Neuronal stem cell (in vitro differentiated cells): ENCODE data around the gene TRIM45.

ENCODE experiments used
- DNase-seq: peaks from one replicate; pipeline ENCODE4 v3.0.0-alpha.2; 2013; ENCODE audit warnings: low spot score
- H2AFZ ChIP-seq: one replicate; pipeline ENCODE4 v1.6.1; 2013; ENCODE audit warnings: mild to moderate bottlenecking, low read length, inconsistent platforms
- H2AK5ac ChIP-seq: 2 replicates; pipeline ENCODE4 v1.6.1; 2013; ENCODE audit warnings: low read depth, mild to moderate bottlenecking, inconsistent platforms, low read length, moderate library complexity, mixed read lengths
- H2BK120ac ChIP-seq: 2 replicates; pipeline ENCODE4 v1.6.1; 2013; ENCODE audit warnings: low read depth, mild to moderate bottlenecking, inconsistent platforms, low read length, moderate library complexity, mixed read lengths
- H2BK12ac ChIP-seq: one replicate; pipeline ENCODE4 v1.6.1; 2013; ENCODE audit warnings: low read length, inconsistent platforms
- H2BK15ac ChIP-seq: 2 replicates; pipeline ENCODE4 v1.6.1; 2013; ENCODE audit warnings: mild to moderate bottlenecking, low read length, inconsistent platforms, mixed read lengths
- H2BK5ac ChIP-seq: one replicate; pipeline ENCODE4 v1.6.1; 2013; ENCODE audit warnings: inconsistent platforms, mild to moderate bottlenecking, low read length, moderate library complexity
- H3K14ac ChIP-seq: one replicate; pipeline ENCODE4 v1.6.1; 2013; ENCODE audit warnings: low read length, inconsistent platforms
- H3K18ac ChIP-seq: 2 replicates; pipeline ENCODE4 v1.6.1; 2013; ENCODE audit warnings: low read length, inconsistent platforms
- H3K23ac ChIP-seq: 2 replicates; pipeline ENCODE4 v1.6.1; 2013; ENCODE audit warnings: low read depth, mild to moderate bottlenecking, mixed read lengths, low read length, inconsistent platforms; ENCODE audit not compliant: poor library complexity
- H3K27ac ChIP-seq: replicated peaks from 3 replicates; pipeline ENCODE4 v1.5.1; 2013; ENCODE audit warnings: low read length, inconsistent platforms
- H3K27me3 ChIP-seq, 3 experiments: 2 replicates each; pipeline ENCODE4 v1.6.1; 2013; ENCODE audit warnings: low read length in 3 of 3, mild to moderate bottlenecking in 2 of 3, inconsistent platforms in 1 of 3, low read depth in 1 of 3, mixed read lengths in 1 of 3, moderate library complexity in 1 of 3; ENCODE audit not compliant: control insufficient read depth in 3 of 3, insufficient read depth in 3 of 3
- H3K36me3 ChIP-seq, 2 donors: replicated peaks in 1 of 2; 2 replicates each; pipeline ENCODE4 v1.6.1; 2013; ENCODE audit warnings: low read length in 2 of 2; ENCODE audit not compliant: control insufficient read depth in 2 of 2, insufficient read depth in 2 of 2
- H3K4ac ChIP-seq: 2 replicates; pipeline ENCODE4 v1.6.1; 2013; ENCODE audit warnings: inconsistent platforms, mild to moderate bottlenecking, low read length, moderate library complexity
- H3K4me1 ChIP-seq, 2 donors: 1 replicate in 1 of 2; 2 replicates in 1 of 2; pipeline ENCODE4 v1.6.1; 2013; ENCODE audit warnings: low read length in 2 of 2, low read depth in 1 of 2; ENCODE audit not compliant: control insufficient read depth in 2 of 2, insufficient read depth in 1 of 2
- H3K4me2 ChIP-seq: one replicate; pipeline ENCODE4 v1.6.1; 2013; ENCODE audit warnings: mild to moderate bottlenecking, low read length, inconsistent platforms; ENCODE audit not compliant: insufficient read depth, poor library complexity, severe bottlenecking
- H3K4me3 ChIP-seq, 2 donors: 2 replicates each; pipeline ENCODE4 v1.5.1; 2013; ENCODE audit warnings: low read length in 2 of 2, mild to moderate bottlenecking in 2 of 2, inconsistent platforms in 1 of 2, moderate library complexity in 1 of 2
- H3K79me1 ChIP-seq: one replicate; pipeline ENCODE4 v1.6.1; 2013; ENCODE audit warnings: low read depth, mild to moderate bottlenecking, inconsistent platforms, low read length, moderate library complexity
- H3K9ac ChIP-seq: one replicate; pipeline ENCODE4 v1.6.1; 2013; ENCODE audit warnings: mild to moderate bottlenecking, low read depth, low read length, inconsistent platforms; ENCODE audit not compliant: poor library complexity
- H3K9me3 ChIP-seq, 2 donors: replicated peaks in 1 of 2; 2 replicates each; pipeline versions ENCODE3 to v1.6.1; 2013; ENCODE audit warnings: low read length in 2 of 2, mild to moderate bottlenecking in 2 of 2, inconsistent platforms in 1 of 2, low read depth in 1 of 2, mixed read lengths in 1 of 2, moderate library complexity in 1 of 2; ENCODE audit not compliant: control insufficient read depth in 2 of 2, insufficient read depth in 1 of 2
- H4K8ac ChIP-seq: one replicate; pipeline ENCODE4 v1.6.1; 2013; ENCODE audit warnings: low read depth, mild to moderate bottlenecking, inconsistent platforms, low read length, moderate library complexity
- H4K91ac ChIP-seq: one replicate; pipeline ENCODE4 v1.6.1; 2013; ENCODE audit warnings: low read length, low read depth, mild to moderate bottlenecking, inconsistent platforms; ENCODE audit not compliant: poor library complexity
- WGBS, 2 donors: extraction: QIAGEN DNeasy Blood & Tissue Kit; methylation state at CpG; one replicate each; pipeline ENCODE4 v1.1.7; 2013; ENCODE audit warnings: missing lambda C conversion rate in 2 of 2, mixed read lengths in 1 of 2; ENCODE audit not compliant: insufficient read length in 2 of 2, insufficient replicate concordance in 1 of 2; ENCODE audit errors: extremely low coverage in 2 of 2; 5-methylcytosine and 5-hydroxymethylcytosine counted together

The TRIM45 gene

GRCh38 chr1:117146072-117146471 is 24.5 kb upstream of the TRIM45 start:
- Histone ChIP-seq H2AK5ac (no peak overlapping the region), H3K23ac (no peak overlapping the region), H3K18ac (no peak overlapping the region), H2BK120ac (no peak overlapping the region), H2AFZ (no peak overlapping the region), H4K91ac (no peak overlapping the region), H3K9ac (no peak overlapping the region), H3K79me1 (no peaks in the 10 kb centered on the region), H3K27ac (no peak overlapping the region), H3K36me3 (no peaks in the 10 kb centered on the region), H3K4me2 (no peak overlapping the region), H2BK12ac (no peak overlapping the region), H3K27me3 (no peaks in the 10 kb centered on the region), H4K8ac (no peak overlapping the region), H2BK15ac (no peak overlapping the region), H3K4me3 (no peak overlapping the region), H3K9me3 (no peaks in the 10 kb centered on the region), H3K4me1 (peaks cover 12 to 13% of the 10 kb centered on the region in 2 donors), H3K14ac (no peak overlapping the region), H2BK5ac (no peak overlapping the region), H3K4ac (no peak overlapping the region)
- WGBS, 2 donors, result no CpG with 5 or more reads among the region's 2 CpGs
- no peak for DNase-seq

- Histone ChIP-seq H2AK5ac (no peak overlapping the region), H3K4me3 (no peak overlapping the region), H3K4me2 (no peak overlapping the region), H3K27ac (no peak overlapping the region), H2BK120ac (no peak overlapping the region), H2AFZ (no peak overlapping the region), H3K23ac (no peak overlapping the region), H4K8ac (no peak overlapping the region), H3K9me3 (no peaks in the 10 kb centered on the region), H3K9ac (no peak overlapping the region), H2BK12ac (no peak overlapping the region), H3K4ac (no peak overlapping the region), H4K91ac (no peak overlapping the region), H3K14ac (no peak overlapping the region), H3K36me3 (no peaks in the 10 kb centered on the region), H2BK5ac (no peak overlapping the region), H3K79me1 (no peaks in the 10 kb centered on the region), H3K27me3 (no peaks in the 10 kb centered on the region), H3K18ac (no peak overlapping the region), H2BK15ac (no peak overlapping the region), H3K4me1 (peaks cover 12 to 13% of the 10 kb centered on the region in 2 donors)
- DNase-seq, result no peak
- WGBS, 2 donors, result no CpG with 5 or more reads among the region's 3 CpGs
These were observed 22.3 kb upstream of the TRIM45 start for GRCh38 chr1:117143871-117144270.

GRCh38 chr1:117143172-117143571 is 21.6 kb upstream of the TRIM45 start:
- H2BK15ac ChIP-seq, result no peak overlapping the region
- H3K9ac ChIP-seq, result no peak overlapping the region
- no peak overlapping the region for H3K4me2 ChIP-seq

GRCh38 chr1:117142200-117142599 is 20.7 kb upstream of the TRIM45 start:
- Histone ChIP-seq H3K27ac (no peak overlapping the region), H2BK15ac (no peak overlapping the region), H3K27me3 (no peaks in the 10 kb centered on the region), H3K23ac (no peak overlapping the region), H3K18ac (no peak overlapping the region), H3K9ac (no peak overlapping the region), H3K4me3 (no peak overlapping the region), H2BK120ac (no peak overlapping the region), H3K4me2 (no peak overlapping the region), H3K14ac (no peak overlapping the region), H2BK5ac (no peak overlapping the region), H3K79me1 (no peaks in the 10 kb centered on the region), H3K9me3 (no peaks in the 10 kb centered on the region), H4K8ac (no peak overlapping the region), H2AFZ (no peak overlapping the region), H3K4me1 (peaks cover 9 to 11% of the 10 kb centered on the region in 2 donors), H3K36me3 (no peaks in the 10 kb centered on the region), H3K4ac (no peak overlapping the region), H2AK5ac (no peak overlapping the region), H4K91ac (no peak overlapping the region), H2BK12ac (no peak overlapping the region)
- no peak for DNase-seq
- WGBS, 2 donors, result no CpG with 5 or more reads among the region's 2 CpGs

More at GRCh38 chr1:117143172-117143571, 21.6 kb upstream of the TRIM45 start:
- no peak overlapping the region for H3K4ac ChIP-seq
- DNase-seq, result no peak
- no peak overlapping the region for H2AFZ ChIP-seq
- no peak overlapping the region for H3K18ac ChIP-seq
- H3K27ac ChIP-seq, result no peak overlapping the region
- H4K8ac ChIP-seq, result no peak overlapping the region
- no peak overlapping the region for H3K23ac ChIP-seq
- no peak overlapping the region for H3K4me3 ChIP-seq
- no peaks in the 10 kb centered on the region for H3K36me3 ChIP-seq
- H2BK12ac ChIP-seq, result no peak overlapping the region
- no peak overlapping the region for H2BK120ac ChIP-seq
- H3K4me1 ChIP-seq, result peaks cover 12% of the 10 kb centered on the region in 2 donors
- no peak overlapping the region for H2BK5ac ChIP-seq
- H3K79me1 ChIP-seq, result no peaks in the 10 kb centered on the region
- H4K91ac ChIP-seq, result no peak overlapping the region
- H3K27me3 ChIP-seq, result no peaks in the 10 kb centered on the region
- no peak overlapping the region for H3K14ac ChIP-seq
- no peaks in the 10 kb centered on the region for H3K9me3 ChIP-seq
- H2AK5ac ChIP-seq, result no peak overlapping the region
